ENCODE results near the gene IFNLR1. TPM values are rescaled to one million over a fixed set of nuclear protein-coding genes. Genes with fewer than 3 reads are reported as not detected.

The IFNLR1 gene
- total and polyA plus RNA-seq, 9 of the 15 experiments (the other 6 are each of a cell fraction or from before 2014, with no cell fraction given) = not detected

DNA sequence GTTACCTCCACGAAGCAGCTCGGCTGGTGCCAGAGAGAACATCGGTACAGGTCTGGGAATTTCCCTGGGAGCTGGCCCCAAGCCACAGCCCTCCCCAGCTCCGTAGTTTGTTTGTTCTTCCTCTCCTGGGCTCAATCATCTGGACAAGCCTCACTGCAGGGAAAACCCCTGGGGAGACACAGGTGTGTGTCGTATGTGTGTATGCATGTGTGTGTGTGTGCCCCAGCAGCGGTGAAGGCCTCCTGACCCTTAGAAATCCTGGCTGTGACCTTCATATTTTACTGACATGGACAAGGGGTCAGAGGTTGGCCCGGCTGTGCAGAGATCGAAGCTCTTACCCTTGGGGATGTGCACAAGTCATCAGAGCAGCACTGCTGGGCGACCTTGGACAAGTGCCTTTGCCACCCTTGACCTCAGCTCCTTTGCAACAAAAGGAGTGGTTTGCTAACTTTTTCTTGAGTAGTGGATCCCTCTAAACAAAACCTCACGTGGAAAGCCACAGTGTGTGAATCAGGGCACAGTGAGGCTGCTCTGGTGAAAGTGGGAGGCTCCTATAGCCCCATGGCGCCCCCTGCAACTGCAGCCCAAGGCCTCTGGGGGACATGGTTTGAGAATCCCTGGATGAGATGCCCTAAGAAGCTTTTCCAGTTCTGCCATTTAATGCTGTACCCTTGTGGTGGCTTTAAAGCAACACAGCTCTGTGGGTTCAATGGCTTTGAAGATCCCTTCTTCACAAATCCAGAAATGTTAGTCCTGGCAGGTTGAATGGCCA lies 31.9 kb downstream of the IFNLR1 start:
- no TSS peak for BruUV-seq (replicated peaks)
- 18% methylated on average over 11 of the region's 11 CpGs for WGBS (ENCODE audit: insufficient coverage, low coverage, missing lambda C conversion rate)
- H3K4me1 ChIP-seq (replicated peaks in 1 of 2; ENCODE audit: control insufficient read depth in 2 of 2, insufficient read depth in 2 of 2, low read length in 2 of 2) = peaks cover 2 to 4% of the 10 kb centered on the region in 2 experiments; a peak in 3 of 5 replicates
- H3K27me3 ChIP-seq (ENCODE audit: control insufficient read depth in 2 of 2, insufficient read depth in 2 of 2, low read length in 2 of 2) = peaks cover 43 to 70% of the 10 kb centered on the region in 2 experiments
- no peak overlapping the region for H3K4me3 ChIP-seq
- no peaks in the 10 kb centered on the region for H3K79me2 ChIP-seq (ENCODE audit: control insufficient read depth, insufficient read depth, low read length)
- ATAC-seq (peak; percentile 52; the same call in 2 of the 3 replicates), FAIRE-seq (no peak), DNase-seq (ENCODE audit: extremely low read depth in 1 of 4, low spot score in 3 of 4) (peak in 3 of 4 experiments; percentile 12 to 56 (median 55))
- TF ChIP-seq SIX5 (IDR thresholded peaks at IDR 0.05; ENCODE audit: borderline replicate concordance in 1 of 2, insufficient read depth in 1 of 2, low read depth in 1 of 2, low read length in 2 of 2) = no peak
- TF ChIP-seq, protein P1, sequence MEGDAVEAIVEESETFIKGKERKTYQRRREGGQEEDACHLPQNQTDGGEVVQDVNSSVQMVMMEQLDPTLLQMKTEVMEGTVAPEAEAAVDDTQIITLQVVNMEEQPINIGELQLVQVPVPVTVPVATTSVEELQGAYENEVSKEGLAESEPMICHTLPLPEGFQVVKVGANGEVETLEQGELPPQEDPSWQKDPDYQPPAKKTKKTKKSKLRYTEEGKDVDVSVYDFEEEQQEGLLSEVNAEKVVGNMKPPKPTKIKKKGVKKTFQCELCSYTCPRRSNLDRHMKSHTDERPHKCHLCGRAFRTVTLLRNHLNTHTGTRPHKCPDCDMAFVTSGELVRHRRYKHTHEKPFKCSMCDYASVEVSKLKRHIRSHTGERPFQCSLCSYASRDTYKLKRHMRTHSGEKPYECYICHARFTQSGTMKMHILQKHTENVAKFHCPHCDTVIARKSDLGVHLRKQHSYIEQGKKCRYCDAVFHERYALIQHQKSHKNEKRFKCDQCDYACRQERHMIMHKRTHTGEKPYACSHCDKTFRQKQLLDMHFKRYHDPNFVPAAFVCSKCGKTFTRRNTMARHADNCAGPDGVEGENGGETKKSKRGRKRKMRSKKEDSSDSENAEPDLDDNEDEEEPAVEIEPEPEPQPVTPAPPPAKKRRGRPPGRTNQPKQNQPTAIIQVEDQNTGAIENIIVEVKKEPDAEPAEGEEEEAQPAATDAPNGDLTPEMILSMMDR (IDR thresholded peaks at IDR 0.05 in 2 of 3, conservative IDR thresholded peaks at IDR 0.05 in 1 of 3; ENCODE audit: insufficient read depth in 2 of 3, low read depth in 1 of 3, low read length in 3 of 3) = peak; percentile 33 to 50 (median 46); a peak in 5 of 6 replicates
- CTCF ChIA-PET (ENCODE audit: low intra/inter-chr PET ratio) = no interaction called here
- intact Hi-C loops (cut with micrococcal nuclease) (no loop called here), in situ Hi-C loops (cut with MboI) (no loop called here)
- H4K20me1 ChIP-seq (replicated peaks; ENCODE audit: control insufficient read depth, insufficient read depth, low read length) = 0 out of 2 replicates have a peak, but pooled peaks cover 2% of the 10 kb centered on the region
- H3K36me3 ChIP-seq (ENCODE audit: control insufficient read depth, insufficient read depth, low read length) = no peaks in the 10 kb centered on the region
- H2AFZ ChIP-seq (ENCODE audit: low read depth, low read length) = no peak overlapping the region
- no peak overlapping the region for H3K4me2 ChIP-seq (ENCODE audit: insufficient read depth, low read length)
- no peaks in the 10 kb centered on the region for H3K9me1 ChIP-seq (ENCODE audit: control insufficient read depth, insufficient read depth, low read length)
- POLR2A ChIA-PET = interaction anchor here (0.5 to 2.0 kb wide), 3 partner anchors 10 to 182 kb away, joined by 3 to 5 read pairs (median 3); no protein-coding TSS in a partner anchor
- no peak overlapping the region for H3K9ac ChIP-seq (ENCODE audit: insufficient read depth in 1 of 2, low read depth in 2 of 2, low read length in 2 of 2)
- no peak overlapping the region for H3K27ac ChIP-seq (ENCODE audit: extremely low read depth, low read depth, low read length)
- H3K9me3 ChIP-seq (replicated peaks; ENCODE audit: control insufficient read depth, insufficient read depth, low read depth, low read length) = no peaks in the 10 kb centered on the region

All from K562 (cell line).